Esophagus squamous epithelium (tissue), 5 donors: ENCODE results near the gene SCGB1D2. TPM values are rescaled to one million over a fixed set of nuclear protein-coding genes. Genes with fewer than 3 reads are reported as not detected.
"Not testable (repeated sequence)": the region's sequence is repeated elsewhere in the genome, so short reads cannot be mapped to it uniquely, and the experiment has no call there.

Experiments
- DNase-seq: peaks from one replicate; lab custom pipeline; 2025; lab: John Stamatoyannopoulos, UW
- H3K27ac ChIP-seq, 4 donors: fragments of 200-600 bp; sonication (generic); one replicate each; pipeline ENCODE4 v1.5.1; 2016 to 2019; ENCODE audit warnings: mild to moderate bottlenecking in 1 of 4
- H3K27me3 ChIP-seq, 4 donors: fragments of 200-600 bp; sonication (generic); 1 replicate in 3 of 4; 2 replicates in 1 of 4; pipeline versions ENCODE4 v1.5.1 to v1.6.0; 2017 to 2021; ENCODE audit warnings: antibody characterized with exemption in 1 of 4
- H3K36me3 ChIP-seq, 3 donors: fragments of 200-600 bp; sonication (generic); one replicate each; pipeline ENCODE4 v1.5.1; 2016 to 2019
- H3K4me1 ChIP-seq, 3 donors: fragments of 200-600 bp; sonication (generic); one replicate each; pipeline ENCODE4 v1.5.1; 2017 to 2019
- H3K4me3 ChIP-seq, 4 donors: fragments of 200-600 bp; sonication (generic); 1 replicate in 3 of 4; 2 replicates in 1 of 4; pipeline ENCODE4 v1.5.1; 2016 to 2019; ENCODE audit warnings: mild to moderate bottlenecking in 2 of 4, moderate library complexity in 1 of 4
- H3K9me3 ChIP-seq, 3 donors: fragments of 200-600 bp; sonication (generic); one replicate each; pipeline ENCODE4 v1.5.1; 2016 to 2019
- POLR2A ChIP-seq, 4 donors: fragments of 450-650 bp; IDR thresholded peaks; one replicate each; pipeline ENCODE4 v1.6.1; 2017; ENCODE audit warnings: antibody characterized with exemption in 4 of 4, mild to moderate bottlenecking in 4 of 4, moderate library complexity in 3 of 4
- WGBS, 2 donors: methylation state at CpG; one replicate each; pipeline ENCODE4 v1.1.5; 2018; 5-methylcytosine and 5-hydroxymethylcytosine counted together
- intact Hi-C: fragments of 100-400 bp; cut with DNase I; formaldehyde crosslinking; loops from one replicate; pipeline ENCODE4 v1.15.0; 2022
- total RNA-seq, 4 donors: library from RNA; depleted of rRNA; stranded (reverse); fragments of >200 nt; gene quantifications; one replicate each; pipeline ENCODE4 v1.1.0, GENCODE V29; 2016
- TF ChIP-seq, protein P1 (sequence below), 6 experiments: fragments of 450-650 bp in 4 of 6; fragments of 200-600 bp in 2 of 6; sonication (generic) in 2 of 6; IDR thresholded peaks; one replicate each; pipeline ENCODE4 v1.5.1; 2016 to 2019; ENCODE audit warnings: antibody characterized with exemption in 6 of 6, mild to moderate bottlenecking in 4 of 6, moderate library complexity in 4 of 6
- donor health status: DM: yes; HTN: yes; CAD: no.

SCGB1D2 gene, protein sequence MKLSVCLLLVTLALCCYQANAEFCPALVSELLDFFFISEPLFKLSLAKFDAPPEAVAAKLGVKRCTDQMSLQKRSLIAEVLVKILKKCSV
- 1 to 10 TPM in 1 of 4 donors, not detected in 3; 1.5 TPM for total RNA-seq

DNA sequence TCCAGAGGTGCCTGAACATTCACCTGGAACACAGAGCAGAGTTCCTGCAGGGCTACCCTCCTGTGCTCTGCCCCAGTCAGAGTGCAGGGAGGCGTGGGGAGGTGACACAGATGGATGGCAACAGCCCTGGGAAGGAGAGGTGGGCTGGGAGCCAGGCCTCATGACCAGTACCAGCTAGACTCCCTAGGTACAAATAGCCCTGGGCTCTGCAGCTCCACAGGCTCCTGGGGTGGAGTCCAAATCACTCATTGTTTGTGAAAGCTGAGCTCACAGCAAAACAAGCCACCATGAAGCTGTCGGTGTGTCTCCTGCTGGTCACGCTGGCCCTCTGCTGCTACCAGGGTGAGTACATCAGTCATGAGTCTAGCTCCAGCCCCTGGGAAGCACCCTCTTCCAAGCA, at the start of gene SCGB1D2:
Gene SCGB1D2, plus strand, starts transcription at position 219 of the 400 bp plus-strand sequence. Its CDS starts 69 bp downstream, at position 288.
- WGBS, 2 donors = 6% methylated on average over 3 of the region's 3 CpGs; no CpG with 5 or more reads in 1 of the 2 donors
- Histone ChIP-seq H3K36me3 (no peaks in the 10 kb centered on the region), H3K27ac (no peak within 1 kb of the TSS), H3K4me1 (peaks cover 0 to 13% (median 0%) of the 10 kb centered on the region in 3 donors), H3K4me3 (no peak within 1 kb of the TSS), H3K27me3 (peaks cover 0 to 72% (median 0%) of the 10 kb centered on the region in 4 donors), H3K9me3 (no peaks in the 10 kb centered on the region)
- DNase-seq = no peak
- intact Hi-C loops = no loop called here
- TF ChIP-seq, protein P1, sequence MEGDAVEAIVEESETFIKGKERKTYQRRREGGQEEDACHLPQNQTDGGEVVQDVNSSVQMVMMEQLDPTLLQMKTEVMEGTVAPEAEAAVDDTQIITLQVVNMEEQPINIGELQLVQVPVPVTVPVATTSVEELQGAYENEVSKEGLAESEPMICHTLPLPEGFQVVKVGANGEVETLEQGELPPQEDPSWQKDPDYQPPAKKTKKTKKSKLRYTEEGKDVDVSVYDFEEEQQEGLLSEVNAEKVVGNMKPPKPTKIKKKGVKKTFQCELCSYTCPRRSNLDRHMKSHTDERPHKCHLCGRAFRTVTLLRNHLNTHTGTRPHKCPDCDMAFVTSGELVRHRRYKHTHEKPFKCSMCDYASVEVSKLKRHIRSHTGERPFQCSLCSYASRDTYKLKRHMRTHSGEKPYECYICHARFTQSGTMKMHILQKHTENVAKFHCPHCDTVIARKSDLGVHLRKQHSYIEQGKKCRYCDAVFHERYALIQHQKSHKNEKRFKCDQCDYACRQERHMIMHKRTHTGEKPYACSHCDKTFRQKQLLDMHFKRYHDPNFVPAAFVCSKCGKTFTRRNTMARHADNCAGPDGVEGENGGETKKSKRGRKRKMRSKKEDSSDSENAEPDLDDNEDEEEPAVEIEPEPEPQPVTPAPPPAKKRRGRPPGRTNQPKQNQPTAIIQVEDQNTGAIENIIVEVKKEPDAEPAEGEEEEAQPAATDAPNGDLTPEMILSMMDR (IDR thresholded peaks at IDR 0.05) = no peak
- no peak for TF ChIP-seq POLR2A (IDR thresholded peaks at IDR 0.05)

DNA sequence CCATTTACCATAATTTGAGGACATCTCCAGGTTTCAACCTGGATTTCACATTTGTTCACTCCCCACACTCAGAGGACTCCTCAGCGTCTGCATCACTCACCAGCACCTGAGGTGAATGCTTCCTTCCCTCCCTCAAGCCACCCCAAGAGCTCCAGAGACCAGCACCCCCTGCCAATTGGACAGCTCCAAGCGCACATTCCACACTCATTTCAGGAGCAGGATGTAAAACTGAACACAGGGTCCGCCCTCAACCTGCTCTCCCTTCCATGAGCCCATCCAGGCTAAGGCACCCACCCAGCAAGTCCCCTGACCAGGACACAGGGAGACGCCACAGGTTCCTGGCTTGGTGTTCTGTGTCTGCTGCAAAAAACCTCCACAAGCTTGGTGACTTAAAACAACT, 48.1 kb upstream of the SCGB1D2 start:
- H3K36me3 ChIP-seq = no peaks in the 10 kb centered on the region
- intact Hi-C loops = no loop called here
- no peaks in the 10 kb centered on the region for H3K9me3 ChIP-seq
- no peak overlapping the region for H3K4me3 ChIP-seq
- peaks cover 0 to 73% (median 0%) of the 10 kb centered on the region in 4 donors for H3K27me3 ChIP-seq
- TF ChIP-seq POLR2A (IDR thresholded peaks at IDR 0.05) = no peak
- TF ChIP-seq, protein P1 (IDR thresholded peaks at IDR 0.05) = no peak
- DNase-seq = no peak
- no peak overlapping the region for H3K27ac ChIP-seq
- no peaks in the 10 kb centered on the region for H3K4me1 ChIP-seq
- 35 to 84% methylated on average over 4 of the region's 4 CpGs for WGBS, 2 donors

DNA sequence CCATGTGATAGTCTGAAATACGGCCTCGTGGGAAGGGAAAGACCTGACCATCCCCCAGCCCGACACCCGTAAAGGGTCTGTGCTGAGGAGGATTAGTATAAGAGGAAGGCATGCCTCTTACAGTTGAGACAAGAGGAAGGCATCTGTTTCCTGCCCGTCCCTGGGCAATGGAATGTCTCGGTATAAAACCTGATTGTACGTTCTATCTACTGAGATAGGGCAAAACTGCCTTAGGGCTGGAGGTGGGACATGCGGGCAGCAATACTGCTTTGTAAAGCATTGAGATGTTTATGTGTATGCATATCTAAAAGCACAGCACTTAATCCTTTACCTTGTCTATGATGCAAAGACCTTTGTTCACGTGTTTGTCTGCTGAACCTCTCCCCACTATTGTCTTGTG, 47.0 kb upstream of the SCGB1D2 start:
- 35% methylated on average over 2 of the region's 9 CpGs; no CpG with 5 or more reads in 1 of the 2 donors for WGBS, 2 donors
- H3K27me3 ChIP-seq = peaks cover 0 to 71% (median 0%) of the 10 kb centered on the region in 4 donors
- H3K4me3 ChIP-seq = not testable (repeated sequence)

DNA sequence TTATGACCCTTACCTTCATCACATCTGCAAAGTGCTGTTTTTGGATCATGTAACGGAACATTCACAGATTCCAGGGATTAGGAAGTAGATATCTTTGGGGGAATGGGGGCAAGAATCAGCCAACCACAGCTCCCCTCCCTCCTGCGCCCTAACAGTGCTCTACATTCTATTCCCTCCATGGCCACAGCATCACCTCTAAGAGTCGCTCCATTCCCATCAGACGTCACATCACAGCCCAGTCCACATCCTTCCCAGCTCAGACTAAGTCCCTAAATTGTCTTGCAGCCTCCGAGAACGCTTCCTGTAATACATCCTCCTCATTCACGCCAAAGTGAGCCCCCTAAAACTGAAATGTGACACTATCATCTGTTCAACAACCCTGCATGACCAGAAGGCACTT, 46.1 kb upstream of the SCGB1D2 start:
- Histone ChIP-seq H3K4me1 (no peaks in the 10 kb centered on the region), H3K4me3 (no peak overlapping the region), H3K36me3 (no peaks in the 10 kb centered on the region), H3K9me3 (no peaks in the 10 kb centered on the region), H3K27ac (no peak overlapping the region), H3K27me3 (peaks cover 0 to 71% (median 0%) of the 10 kb centered on the region in 4 donors)
- no peak for DNase-seq
- WGBS, 2 donors = 67 to 71% methylated on average over 7 of the region's 7 CpGs
- intact Hi-C loops = no loop called here
- TF ChIP-seq POLR2A (IDR thresholded peaks at IDR 0.05) = no peak
- TF ChIP-seq, protein P1 (IDR thresholded peaks at IDR 0.05) = no peak

More for the DNA sequence above, 47.0 kb upstream of the SCGB1D2 start:
- H3K9me3 ChIP-seq, DNase-seq, H3K27ac ChIP-seq, intact Hi-C loops, H3K36me3 ChIP-seq, H3K4me1 ChIP-seq: not testable (repeated sequence)

DNA sequence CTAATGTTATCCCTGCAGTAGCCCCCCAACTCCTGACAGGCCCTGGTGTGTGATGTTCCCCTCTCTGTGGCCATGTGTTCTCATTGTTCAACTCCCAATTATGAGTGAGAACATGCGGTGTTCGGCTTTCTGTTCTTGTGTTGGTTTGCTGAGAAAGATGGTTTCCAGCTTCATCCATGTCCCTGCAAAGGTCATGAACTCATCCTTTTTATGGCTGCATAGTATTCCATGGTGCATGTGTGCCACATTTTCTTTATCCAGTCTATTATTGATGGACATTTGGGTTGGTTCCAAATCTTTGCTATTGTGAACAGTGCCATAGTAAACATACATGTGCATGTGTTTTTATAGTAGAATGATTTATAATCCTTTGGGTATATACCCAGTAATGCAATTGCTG, 44.6 kb upstream of the SCGB1D2 start:
- H3K4me3 ChIP-seq, intact Hi-C loops, DNase-seq, H3K27ac ChIP-seq, H3K36me3 ChIP-seq, H3K4me1 ChIP-seq, H3K9me3 ChIP-seq: not testable (repeated sequence)
- 71 to 97% methylated on average over 2 of the region's 2 CpGs for WGBS, 2 donors
- H3K27me3 ChIP-seq = peaks cover 0 to 62% (median 0%) of the 10 kb centered on the region in 4 donors

DNA sequence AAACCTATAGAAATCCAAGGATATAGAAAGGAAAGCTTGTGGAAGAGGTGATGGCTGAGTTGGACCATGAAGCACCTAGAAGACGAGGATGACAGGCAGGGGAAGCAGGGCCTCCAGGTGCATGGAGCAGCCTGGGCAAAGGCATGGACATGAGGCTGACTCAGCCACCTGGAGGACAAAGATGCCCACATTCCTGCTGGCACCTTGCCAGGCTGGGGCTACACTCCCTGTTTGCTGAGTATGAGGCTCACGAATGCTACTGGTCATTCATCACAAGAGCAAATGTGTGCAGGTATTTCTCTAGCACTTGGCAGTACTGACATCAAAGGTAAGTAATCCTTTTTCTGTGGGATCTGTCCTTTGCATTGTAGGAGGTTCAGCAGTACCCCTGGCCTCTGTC, 40.7 kb upstream of the SCGB1D2 start:
- TF ChIP-seq, protein P1 (IDR thresholded peaks at IDR 0.05) = no peak
- TF ChIP-seq POLR2A (IDR thresholded peaks at IDR 0.05) = no peak
- no peak overlapping the region for H3K4me3 ChIP-seq
- intact Hi-C loops = no loop called here
- H3K27ac ChIP-seq = no peak overlapping the region
- peaks cover 0 to 5% (median 0%) of the 10 kb centered on the region in 3 donors for H3K4me1 ChIP-seq
- DNase-seq = no peak
- no peaks in the 10 kb centered on the region for H3K36me3 ChIP-seq
- H3K27me3 ChIP-seq = peaks cover 0 to 36% (median 0%) of the 10 kb centered on the region in 4 donors
- 49 to 61% methylated on average over 2 of the region's 2 CpGs for WGBS, 2 donors
- H3K9me3 ChIP-seq = no peaks in the 10 kb centered on the region
